GM19099 (cell line): ENCODE measurements around the gene MIPEP.

Source experiments
- POLR2A ChIP-seq: IDR thresholded peaks from 3 replicates; pipeline ENCODE4 v1.6.1; 2011; ENCODE audit warnings: low read depth; ENCODE audit not compliant: insufficient read length; ENCODE audit errors: extremely low read depth

Gene MIPEP

GRCh38 chr13:23714672-23715071 is 174.5 kb downstream of the MIPEP start:
- TF ChIP-seq POLR2A, result no peak

GRCh38 chr13:23711355-23711754 is 177.8 kb downstream of the MIPEP start:
- no peak for TF ChIP-seq POLR2A

GRCh38 chr13:23710366-23710765 is 178.8 kb downstream of the MIPEP start:
- TF ChIP-seq POLR2A, result no peak

GRCh38 chr13:23709536-23709935 is 179.7 kb downstream of the MIPEP start:
- no peak for TF ChIP-seq POLR2A

- no peak for TF ChIP-seq POLR2A
Observed at GRCh38 chr13:23707674-23708073, 181.5 kb downstream of the MIPEP start.

- TF ChIP-seq POLR2A, result no peak
Observed at GRCh38 chr13:23705583-23705982, 183.6 kb downstream of the MIPEP start.

GRCh38 chr13:23703246-23703860 is 185.8 kb downstream of the MIPEP start:
- no peak for TF ChIP-seq POLR2A

GRCh38 chr13:23701636-23702035 is 187.6 kb downstream of the MIPEP start:
- TF ChIP-seq POLR2A, result no peak

- no peak for TF ChIP-seq POLR2A
Observed at GRCh38 chr13:23701186-23701585, 188.0 kb downstream of the MIPEP start.

- TF ChIP-seq POLR2A, result no peak
Observed at GRCh38 chr13:23699271-23699670, 189.9 kb downstream of the MIPEP start.

GRCh38 chr13:23697772-23698313 is 191.4 kb downstream of the MIPEP start:
- no peak for TF ChIP-seq POLR2A

GRCh38 chr13:23696610-23697009 is 192.6 kb downstream of the MIPEP start:
- TF ChIP-seq POLR2A, result no peak

- no peak for TF ChIP-seq POLR2A
Observed at GRCh38 chr13:23695711-23696464, 193.3 kb downstream of the MIPEP start.

GRCh38 chr13:23695196-23695595 is 194.0 kb downstream of the MIPEP start:
- TF ChIP-seq POLR2A, result no peak

- TF ChIP-seq POLR2A, result no peak
Observed at GRCh38 chr13:23692816-23693215, 196.4 kb downstream of the MIPEP start.

- TF ChIP-seq POLR2A, result no peak
Observed at GRCh38 chr13:23690668-23691067, 198.5 kb downstream of the MIPEP start.
